Left renal cortex interstitium (tissue), 4 donors: ENCODE measurements around the gene ATP2B2. TPM values are rescaled to one million over a fixed set of nuclear protein-coding genes. Genes with fewer than 3 reads are reported as not detected.
A peak's percentile ranks its signal among the peaks of the same experiment; 100 is the strongest.
"Not testable (repeated sequence)": the region's sequence is repeated elsewhere in the genome, so short reads cannot be mapped to it uniquely, and the experiment has no call there.

Experiments used
- DNase-seq, 4 donors: peaks; one replicate each; pipeline ENCODE4 v3.0.0-alpha.2; 2013; ENCODE audit warnings: low read depth in 4 of 4, low spot score in 2 of 4, missing footprints in 1 of 4
- polyA plus RNA-seq, 4 donors: library from polyadenylated mRNA; unstranded; fragments of 120-200 nt; gene quantifications; one replicate each; pipeline ENCODE4 v1.2.1, GENCODE V29; 2013; ENCODE audit not compliant: insufficient read length in 4 of 4

ATP2B2 gene
- polyA plus RNA-seq = under 1 TPM; 0.33 to 0.65 (median 0.52) TPM

DNA sequence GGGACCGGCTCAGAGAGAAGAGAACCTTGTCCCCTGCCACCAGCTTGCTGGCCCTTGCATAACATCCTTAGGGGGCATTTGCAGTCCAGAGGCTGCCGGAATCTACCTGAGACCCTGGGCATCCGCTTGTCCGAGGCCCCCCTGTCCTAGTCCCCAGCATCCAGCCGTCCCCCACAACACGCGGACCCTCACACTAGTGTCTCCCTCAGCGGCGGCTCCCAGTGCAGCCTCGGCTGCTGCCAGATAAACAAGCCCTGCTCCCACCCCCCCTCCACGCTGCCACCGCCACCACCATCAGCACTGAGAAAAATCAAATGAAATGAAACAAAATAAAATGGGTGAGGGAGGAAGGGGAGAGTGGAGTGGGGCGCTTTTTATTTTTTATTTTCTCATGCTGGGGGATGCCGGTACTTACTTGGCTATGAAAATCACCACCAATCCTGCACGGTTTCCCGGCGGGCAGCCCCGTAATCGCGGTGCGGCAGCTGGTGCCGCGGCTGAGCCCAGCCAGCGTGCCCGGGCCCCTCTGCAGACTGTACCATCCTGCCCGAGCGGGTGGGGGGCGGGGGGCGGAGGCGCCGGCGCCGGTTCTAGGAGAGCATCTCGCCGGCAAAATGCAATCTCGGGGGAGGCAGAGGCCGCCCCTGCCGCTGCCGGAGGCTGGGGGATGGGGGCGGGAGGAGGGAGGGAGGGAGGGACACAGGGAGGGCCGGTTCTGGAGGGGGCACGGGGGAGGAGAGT lies at the start of gene ATP2B2:
Gene ATP2B2 (minus strand): TSS at position 537 of the 741 bp plus-strand sequence. CDS start 56,043 bp downstream, outside the sequence.
- peak in 1 of 4 donors; percentile 13 for DNase-seq

DNA sequence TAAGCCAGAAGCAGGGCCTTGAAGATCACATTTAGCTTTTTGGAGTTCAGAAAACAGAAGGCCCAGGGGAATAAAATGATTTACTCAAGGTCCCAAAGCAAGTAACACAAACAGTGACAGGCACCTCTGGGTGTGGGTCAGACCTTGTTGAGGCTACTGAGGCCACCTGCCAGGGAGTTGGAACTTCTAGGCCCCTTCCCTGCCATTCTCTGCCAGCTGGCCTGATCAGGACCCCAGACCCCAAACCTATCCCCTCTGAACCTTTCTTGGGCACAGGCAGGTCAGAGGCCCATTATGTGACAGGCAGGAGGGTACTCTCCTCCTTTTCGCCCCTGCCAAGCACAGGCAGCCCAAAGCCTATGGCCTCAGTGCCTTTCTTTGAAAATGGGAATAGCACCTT lies 49.4 kb upstream of the ATP2B2 start:
- DNase-seq = no peak

DNA sequence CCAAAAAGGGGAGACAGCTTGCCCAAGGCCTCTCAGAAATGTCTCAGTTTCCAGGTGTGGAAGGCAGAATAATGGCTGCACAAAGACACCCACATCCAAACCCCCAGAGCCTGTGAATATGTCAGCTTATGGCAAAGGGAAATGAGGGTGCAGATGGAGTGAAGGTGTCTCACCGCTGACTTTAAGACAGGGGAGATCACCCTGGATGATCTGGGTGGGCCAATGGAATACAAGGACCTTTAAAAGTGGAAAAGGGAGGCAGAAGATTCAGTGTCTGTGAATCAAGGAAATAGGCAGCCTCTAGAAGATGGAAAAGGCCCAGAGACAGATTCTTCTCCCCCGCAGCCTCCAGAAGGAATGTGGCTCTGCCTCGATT lies 48.8 kb upstream of the ATP2B2 start:
- DNase-seq = no peak

DNA sequence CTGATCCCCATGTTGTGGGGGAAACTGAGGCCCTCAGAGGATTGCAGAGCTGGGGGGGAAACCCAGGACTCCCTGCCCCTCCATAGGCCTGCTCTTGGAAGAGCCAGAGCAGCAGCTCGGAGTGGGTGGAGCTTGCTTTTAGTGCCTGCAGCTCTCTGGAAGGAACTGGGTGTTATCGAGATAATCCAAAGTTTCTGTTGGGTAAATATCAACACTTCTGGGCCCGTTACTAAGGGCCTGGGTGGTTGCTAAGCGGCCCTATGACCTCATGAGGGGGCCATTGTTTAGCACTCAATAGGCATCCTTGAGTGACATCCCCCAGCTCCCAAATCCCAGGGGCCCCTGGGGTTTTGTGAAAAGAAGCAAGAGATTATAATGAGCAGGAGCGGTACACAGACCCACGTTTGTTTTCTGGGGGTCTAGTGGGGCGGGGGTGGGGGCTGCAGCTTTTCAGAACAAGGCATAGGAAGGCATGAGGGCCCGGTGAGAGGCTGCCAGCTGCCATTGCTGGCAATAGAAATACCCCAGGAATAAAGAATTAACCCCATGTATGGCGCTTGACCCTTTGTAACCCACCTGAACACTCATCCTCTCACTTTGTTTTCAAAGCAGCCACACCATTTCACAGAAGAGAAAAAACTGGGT lies 48.3 kb upstream of the ATP2B2 start:
- no peak for DNase-seq

DNA sequence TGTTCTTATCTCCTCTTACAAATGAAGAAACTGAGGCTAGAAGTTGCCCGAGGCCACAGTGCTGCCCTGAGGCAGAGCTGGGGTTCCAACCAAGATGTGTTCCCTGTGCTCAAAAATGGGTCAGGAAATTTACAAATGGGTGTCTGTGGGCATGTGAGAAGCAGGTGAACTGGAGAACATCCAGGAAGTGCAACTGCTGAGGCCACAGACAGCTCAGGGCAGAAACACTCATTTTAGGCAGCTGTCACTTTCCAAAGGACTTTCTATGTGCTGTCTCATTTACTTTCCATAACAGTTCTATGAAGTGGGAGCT lies 47.2 kb upstream of the ATP2B2 start:
- no peak for DNase-seq

DNA sequence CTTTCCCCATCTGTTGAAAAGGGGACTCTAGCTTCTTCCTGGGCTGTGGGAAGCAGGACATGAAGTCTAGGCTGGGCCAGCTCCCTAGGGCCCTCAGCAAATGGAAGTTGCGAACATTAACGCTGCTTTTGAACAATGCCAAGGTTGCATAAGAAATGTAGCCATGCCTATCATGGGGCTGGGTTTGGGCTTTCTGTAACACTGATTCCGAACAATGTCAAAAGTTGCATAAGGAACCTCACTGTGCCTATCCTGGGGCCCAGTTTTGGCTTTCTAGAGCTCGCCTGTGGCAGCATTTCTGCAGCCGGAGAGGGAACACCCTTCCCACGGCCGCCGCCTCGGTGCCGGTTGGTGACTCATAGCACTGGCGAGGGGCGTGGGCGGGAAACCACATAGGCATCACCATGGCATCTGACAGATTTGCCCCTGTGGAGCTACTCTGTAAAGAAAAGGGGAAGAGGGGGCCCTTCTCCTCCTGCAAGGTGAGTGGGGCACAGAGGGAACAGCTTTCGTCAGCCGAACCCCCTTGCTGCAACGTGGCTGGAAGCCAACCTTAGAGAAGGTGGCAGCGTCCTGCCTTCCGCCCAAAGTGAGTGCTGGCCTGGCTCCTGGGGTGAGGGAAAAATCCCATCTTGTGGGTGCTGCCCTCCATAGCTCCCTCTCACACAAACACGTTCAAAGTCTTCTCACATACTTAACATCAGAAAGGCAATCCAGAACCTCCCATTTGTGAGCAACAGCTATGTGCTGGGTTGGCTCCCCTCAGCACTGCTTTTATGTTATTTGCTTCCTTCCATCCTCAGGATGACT lies 46.6 kb upstream of the ATP2B2 start:
- DNase-seq = no peak

DNA sequence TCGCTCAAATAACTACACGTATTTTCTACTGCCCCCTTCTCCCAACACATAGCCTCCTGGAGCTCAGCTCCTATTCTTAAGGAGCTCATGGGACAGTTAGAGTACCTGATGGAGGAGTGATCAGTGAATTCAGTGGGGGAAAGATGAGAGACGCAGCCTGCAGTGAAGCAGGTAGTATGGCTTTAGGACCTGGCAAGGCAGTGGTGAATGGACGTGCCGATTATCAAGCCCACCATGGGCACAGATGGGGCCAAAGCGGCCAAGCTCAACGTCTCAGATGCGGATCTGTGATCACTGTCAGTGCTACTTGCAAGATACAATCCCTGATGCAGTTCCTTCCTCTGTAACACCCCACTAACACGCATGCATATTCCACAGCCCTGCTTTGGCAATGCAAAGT lies 45.8 kb upstream of the ATP2B2 start:
- DNase-seq = no peak

DNA sequence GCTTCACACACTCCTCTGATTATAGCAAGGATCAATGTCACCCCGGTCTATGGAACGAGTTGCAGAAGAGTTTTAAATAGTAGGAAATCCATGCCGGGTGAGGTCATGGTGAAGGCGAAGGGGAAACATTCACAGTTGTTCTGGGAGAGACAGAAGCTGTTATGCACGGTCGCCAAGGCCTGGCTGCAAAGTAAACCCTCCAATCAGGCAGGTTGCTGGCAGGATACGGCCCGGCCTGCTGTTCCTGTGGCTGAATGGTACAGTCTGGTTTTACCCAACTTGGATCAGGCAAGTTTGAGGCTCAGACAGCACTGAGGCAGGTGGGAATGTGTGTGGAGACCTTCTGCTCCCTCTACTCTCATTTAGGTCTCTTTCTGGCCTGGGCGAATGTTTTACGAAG lies 45.3 kb upstream of the ATP2B2 start:
- DNase-seq = no peak

DNA sequence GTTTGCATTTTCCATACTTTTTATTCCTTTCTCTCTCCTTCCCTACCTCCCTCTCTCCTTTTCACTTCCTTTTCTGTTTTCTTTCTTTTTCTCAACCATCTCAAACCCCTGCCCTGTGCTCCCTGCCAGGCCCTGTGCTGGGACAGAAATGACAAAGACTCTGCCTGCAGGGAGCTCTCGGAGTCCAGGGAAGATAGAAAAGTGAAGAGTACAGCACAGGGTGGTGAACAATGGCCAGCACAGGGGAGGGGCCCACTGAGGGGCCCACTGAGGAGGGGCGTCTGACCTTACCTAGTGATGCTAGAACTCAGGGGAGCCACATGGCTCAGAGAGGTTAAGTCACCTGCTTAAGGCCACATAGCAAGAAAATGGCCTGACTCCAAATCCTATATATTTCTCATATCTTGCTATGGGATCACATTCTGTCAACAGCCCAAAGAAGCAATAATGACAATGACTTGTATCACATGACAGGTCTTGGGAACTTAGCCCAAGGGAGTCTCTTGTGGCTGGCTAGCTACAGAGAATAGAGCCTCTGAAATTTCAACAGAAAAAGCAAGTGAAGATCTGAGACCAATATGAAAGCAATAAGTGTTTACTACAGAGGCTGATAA lies 44.3 kb upstream of the ATP2B2 start:
- no peak for DNase-seq

DNA sequence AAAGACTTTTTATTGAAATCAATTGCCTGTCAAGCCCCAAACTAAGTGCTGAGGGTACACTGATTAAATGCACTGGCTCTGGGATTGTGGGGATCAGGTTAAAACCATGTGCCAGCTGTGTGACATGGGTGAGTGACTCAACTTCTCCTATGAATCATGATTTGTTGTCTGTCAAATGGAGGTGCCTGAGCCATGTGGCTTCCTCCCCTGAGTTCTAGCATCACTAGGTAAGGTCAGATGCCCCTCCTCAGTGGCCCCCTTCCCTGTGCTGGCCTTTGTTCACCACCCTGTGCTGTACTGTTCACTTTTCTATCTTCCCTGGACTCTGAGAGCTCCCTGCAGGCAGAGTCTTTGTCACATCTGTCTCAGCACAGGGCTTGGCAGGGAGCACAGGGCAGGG lies 43.6 kb upstream of the ATP2B2 start:
- DNase-seq = no peak

DNA sequence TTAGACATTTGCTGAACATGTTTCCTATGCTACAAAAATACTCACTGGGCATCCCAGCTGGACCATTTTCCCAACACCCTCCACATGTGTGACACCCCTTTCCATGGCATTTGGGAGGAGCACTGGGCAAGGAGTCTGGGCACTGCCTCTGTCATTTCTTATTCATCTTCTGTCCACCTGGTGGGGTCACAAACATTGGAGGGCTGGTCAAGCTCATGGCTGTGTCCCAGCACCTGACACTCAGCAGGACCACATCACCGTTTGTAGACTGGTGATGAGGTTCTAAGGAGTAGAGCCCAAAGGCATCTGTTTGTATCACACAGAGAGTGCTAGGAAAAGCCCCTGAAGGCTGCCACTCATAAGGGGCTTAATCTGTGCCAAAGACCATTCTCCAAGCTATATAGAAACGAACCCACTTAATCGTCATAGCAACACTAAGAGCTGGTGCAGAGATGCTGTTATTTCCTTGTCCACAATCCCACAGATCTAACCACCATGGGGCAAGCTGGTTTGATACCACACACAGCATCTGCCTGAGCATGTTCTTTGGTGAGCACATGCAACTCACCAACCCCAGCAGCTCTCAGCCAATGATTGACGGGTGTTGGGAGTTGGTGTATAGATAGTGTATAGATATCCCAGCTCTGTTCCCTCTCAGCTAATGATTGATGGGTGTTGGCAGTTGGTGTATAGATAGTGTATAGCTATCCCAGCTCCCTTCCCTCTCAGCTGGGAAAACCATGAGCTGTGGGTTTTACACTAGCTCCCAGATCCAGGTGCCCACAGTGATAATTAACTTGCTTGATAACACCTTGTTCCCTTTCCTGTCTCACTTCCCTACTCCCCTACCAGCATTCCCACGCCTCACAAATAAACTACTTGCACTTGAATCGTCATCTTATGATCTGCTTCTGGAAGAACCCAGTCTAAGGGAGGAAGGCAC lies 42.7 kb upstream of the ATP2B2 start:
- no peak for DNase-seq

DNA sequence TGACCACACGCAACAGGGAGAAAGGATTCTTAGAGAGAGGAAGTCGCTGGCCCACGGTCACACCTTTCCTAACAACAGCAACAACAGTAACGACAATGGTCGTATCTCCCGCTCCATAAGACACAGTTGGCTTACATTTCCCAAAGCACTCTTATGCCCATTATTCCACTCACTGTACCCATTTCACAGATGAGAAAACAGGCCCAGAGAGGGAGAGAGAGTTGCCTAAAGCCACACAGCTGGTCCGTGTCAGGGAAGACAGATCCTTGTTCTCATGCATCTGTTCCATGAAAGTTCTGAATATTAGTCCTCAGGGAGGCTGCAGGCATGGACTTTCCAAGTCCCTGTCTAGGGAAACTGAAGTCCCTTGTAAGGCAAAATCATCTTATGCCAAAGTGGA lies 42.0 kb upstream of the ATP2B2 start:
- DNase-seq = no peak

DNA sequence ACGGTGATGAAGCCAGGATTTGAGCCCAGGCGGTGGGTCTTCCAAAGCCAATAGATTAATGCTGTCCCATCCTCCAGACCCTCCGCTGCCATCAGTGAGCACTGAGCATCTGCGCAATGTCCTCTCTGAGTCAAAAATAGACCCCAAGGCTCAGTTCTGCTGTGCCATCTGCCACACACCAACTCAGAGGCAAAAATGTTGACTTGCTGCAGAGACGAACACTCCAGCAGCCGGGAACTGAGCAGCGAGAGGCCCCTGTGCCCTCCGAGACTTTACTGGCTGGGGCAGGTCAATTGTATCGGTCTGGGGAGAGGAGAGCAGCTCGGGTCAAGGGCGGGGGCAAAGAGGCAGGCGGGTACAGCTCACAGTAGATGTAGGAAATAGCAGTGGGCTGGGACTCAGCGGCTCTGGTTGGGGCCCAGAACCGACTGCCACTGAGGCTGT lies 41.5 kb upstream of the ATP2B2 start:
- no peak for DNase-seq

DNA sequence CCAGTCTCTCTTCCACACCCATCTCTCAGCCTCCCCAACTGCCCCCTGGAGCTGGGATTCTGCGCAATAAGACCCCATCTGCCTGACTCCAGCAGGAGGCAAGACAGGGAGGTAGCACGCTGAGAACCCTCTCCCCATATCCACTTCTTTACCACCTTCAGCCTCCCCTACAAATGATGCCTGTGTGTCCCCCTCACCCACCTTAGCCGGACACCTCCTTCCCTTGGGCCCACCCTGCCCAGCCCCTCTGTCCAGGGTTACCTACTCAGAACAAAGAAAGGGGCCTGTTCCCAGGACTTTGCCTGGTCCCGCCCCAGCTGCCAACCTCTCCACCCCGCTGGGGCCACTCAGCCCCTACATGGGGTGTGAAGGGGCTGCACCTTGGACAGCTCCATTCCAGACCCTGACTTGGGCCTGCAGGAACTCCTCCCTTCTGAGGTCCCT lies 40.8 kb upstream of the ATP2B2 start:
- no peak for DNase-seq

DNA sequence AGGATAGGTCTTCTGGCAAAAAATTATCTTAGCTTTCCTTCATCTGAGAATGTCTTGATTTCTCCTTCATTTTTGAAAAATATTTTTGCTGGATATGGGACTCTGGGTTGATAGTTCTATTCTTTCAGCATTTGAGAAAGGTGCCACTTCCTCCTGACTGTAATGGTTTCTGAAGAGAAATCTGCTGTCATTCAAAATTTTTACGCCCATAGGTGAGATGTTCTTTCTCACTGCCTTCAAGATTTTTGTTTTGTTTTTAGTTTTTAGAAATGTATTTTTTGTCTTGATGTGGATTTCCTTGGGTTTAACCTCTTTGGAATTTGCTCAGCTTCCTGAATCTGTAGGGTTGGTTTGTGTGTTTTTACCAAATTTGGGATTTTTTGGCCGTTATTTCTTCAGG lies 37.1 kb upstream of the ATP2B2 start:
- no peak for DNase-seq

DNA sequence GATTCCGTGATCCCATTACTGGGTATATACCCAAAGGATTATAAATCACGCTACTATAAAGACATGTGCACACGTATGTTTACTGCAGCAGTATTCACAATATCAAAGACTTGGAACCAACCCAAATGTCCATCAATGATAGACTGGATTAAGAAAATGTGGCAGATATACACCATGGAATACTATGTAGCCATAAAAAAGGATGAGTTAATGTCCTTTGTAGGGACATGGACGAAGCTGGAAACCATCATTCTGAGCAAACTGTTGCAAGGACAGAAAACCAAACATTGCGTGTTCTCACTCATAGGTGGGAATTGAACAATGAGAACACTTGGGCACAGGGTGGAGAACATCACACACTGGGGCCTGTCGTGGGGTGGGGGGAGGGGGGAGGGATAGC lies 35.0 kb upstream of the ATP2B2 start:
- DNase-seq = not testable (repeated sequence)

DNA sequence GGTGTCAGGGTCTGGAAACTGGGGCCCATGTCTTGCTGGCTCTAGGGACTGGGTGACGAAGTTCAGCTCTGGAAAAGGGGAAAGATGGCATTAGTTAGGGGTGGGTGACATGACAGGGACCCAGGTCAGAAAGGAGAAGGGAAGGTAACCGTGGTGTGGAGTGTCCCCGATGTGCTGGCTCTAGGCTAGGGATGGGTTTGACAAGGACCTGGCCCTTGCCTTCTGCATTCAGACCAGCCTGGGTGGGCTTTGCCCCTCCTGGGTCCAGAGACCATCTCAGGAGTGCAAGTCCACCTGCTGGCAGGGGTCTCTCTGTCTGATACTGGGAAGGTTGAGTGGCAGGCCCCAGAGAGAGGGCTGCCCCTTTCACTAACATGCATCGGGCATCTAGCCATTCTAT lies 28.7 kb upstream of the ATP2B2 start:
- no peak for DNase-seq

DNA sequence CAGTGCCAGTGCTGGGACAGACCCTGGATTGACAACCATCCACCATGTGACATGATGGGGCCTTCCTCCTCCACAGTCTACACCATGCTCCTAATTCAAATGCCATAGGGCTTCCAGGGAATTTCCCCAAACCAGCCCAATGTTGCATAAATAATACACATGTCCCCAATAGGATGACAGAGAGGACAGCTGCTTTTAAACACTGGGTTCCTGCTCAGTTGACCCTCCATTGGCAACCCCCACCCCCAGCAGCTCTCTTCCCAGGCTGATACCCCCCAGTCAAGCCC lies 28.3 kb upstream of the ATP2B2 start:
- no peak for DNase-seq

DNA sequence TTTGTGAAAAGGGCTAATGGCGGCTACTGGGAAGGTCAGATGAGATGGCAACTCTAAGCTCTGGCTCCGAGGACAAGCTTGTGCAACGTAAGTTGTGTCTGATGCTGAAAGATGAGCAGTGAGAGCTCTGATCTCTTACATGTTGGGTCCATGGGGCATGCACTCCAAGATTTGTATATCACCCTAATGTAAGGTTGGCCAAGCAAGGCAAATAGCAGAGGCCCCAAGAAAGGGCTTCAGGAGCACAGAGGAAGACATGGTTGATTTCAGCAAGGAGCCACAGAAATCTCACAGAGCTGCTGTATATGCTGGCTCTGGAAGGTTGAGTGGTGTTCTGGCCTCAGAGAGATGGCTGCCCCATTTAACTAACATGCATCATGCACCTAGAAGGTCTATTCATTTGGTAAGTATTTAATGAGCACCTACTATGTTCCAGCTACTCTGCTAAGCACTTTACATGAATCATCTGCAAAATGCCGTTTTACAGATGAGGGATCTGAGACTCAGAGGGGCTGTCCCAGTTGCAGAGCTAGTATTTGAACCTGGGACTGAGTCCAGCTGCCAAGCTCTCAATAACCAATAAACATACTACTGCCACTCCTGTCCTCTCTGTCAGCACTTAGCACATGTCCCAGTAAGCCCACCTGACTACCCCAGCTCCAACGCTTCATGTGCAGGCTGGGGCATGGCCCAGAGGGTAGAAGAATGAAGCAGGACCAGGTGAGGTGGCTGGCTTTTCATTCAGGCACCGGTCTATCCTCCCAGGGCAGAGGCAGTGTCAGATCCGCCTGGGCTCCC lies 27.8 kb upstream of the ATP2B2 start:
- no peak for DNase-seq

DNA sequence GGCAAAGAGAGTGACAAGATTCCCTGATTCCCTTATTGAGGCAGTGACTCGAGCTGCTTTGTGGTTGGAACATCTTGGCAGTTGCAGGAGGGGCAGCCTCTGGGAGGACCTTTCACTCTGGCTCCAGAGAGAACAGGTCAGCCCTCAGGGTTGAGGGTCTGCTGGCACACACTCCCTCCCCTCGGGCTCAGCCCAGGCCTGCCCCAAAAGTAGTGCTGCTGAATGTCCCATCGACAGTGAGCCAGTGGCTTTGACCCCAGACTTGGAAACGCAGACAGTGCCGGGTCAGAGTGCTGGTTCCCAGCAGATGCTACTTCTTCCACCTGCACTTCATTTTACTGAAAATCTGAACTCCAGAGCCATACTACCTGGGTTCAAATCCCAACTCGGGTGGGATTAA lies 25.6 kb upstream of the ATP2B2 start:
- no peak for DNase-seq
